ENCODE results near the gene RASGRP1.

Gene RASGRP1

GRCh38 chr15:38474155-38474757 is 90.4 kb downstream of the RASGRP1 start:
- no peak overlapping the region for H3K9ac ChIP-seq (ENCODE audit: low read length)
- H3K4me1 ChIP-seq (ENCODE audit: control insufficient read depth, low read depth, low read length), result no peaks in the 10 kb centered on the region
- no peak overlapping the region for H3K27ac ChIP-seq (ENCODE audit: low read length)
- H3K9me3 ChIP-seq (ENCODE audit: control insufficient read depth, low read depth, low read length), result no peaks in the 10 kb centered on the region
- peaks cover 54% of the 10 kb centered on the region for H3K36me3 ChIP-seq (ENCODE audit: control insufficient read depth, low read depth, low read length)
- H3K27me3 ChIP-seq (ENCODE audit: control insufficient read depth, insufficient read depth, low read length), result no peaks in the 10 kb centered on the region
- no peak overlapping the region for H3K4me3 ChIP-seq (ENCODE audit: low read length)

- H3K4me1 ChIP-seq (ENCODE audit: control insufficient read depth, low read depth, low read length), result no peaks in the 10 kb centered on the region
- no peaks in the 10 kb centered on the region for H3K9me3 ChIP-seq (ENCODE audit: control insufficient read depth, low read depth, low read length)
- H3K36me3 ChIP-seq (ENCODE audit: control insufficient read depth, low read depth, low read length), result peaks cover 49% of the 10 kb centered on the region
- H3K27me3 ChIP-seq (ENCODE audit: control insufficient read depth, insufficient read depth, low read length), result no peaks in the 10 kb centered on the region
- no peak overlapping the region for H3K9ac ChIP-seq (ENCODE audit: low read length)
- no peak overlapping the region for H3K4me3 ChIP-seq (ENCODE audit: low read length)
- H3K27ac ChIP-seq (ENCODE audit: low read length), result no peak overlapping the region
Measured at GRCh38 chr15:38471974-38472373, 92.6 kb downstream of the RASGRP1 start.

- Histone ChIP-seq H3K27me3 (ENCODE audit: control insufficient read depth, insufficient read depth, low read length) (no peaks in the 10 kb centered on the region), H3K9ac (ENCODE audit: low read length) (no peak overlapping the region), H3K4me3 (ENCODE audit: low read length) (no peak overlapping the region), H3K36me3 (ENCODE audit: control insufficient read depth, low read depth, low read length) (peaks cover 41% of the 10 kb centered on the region), H3K9me3 (ENCODE audit: control insufficient read depth, low read depth, low read length) (no peaks in the 10 kb centered on the region), H3K27ac (ENCODE audit: low read length) (no peak overlapping the region), H3K4me1 (ENCODE audit: control insufficient read depth, low read depth, low read length) (no peaks in the 10 kb centered on the region)
Measured at GRCh38 chr15:38470816-38471215, 93.8 kb downstream of the RASGRP1 start.

GRCh38 chr15:38464675-38465074 is 99.9 kb downstream of the RASGRP1 start:
- H3K4me3 ChIP-seq (ENCODE audit: low read length), result no peak overlapping the region
- peaks cover 5% of the 10 kb centered on the region for H3K36me3 ChIP-seq (ENCODE audit: control insufficient read depth, low read depth, low read length)
- H3K27ac ChIP-seq (ENCODE audit: low read length), result no peak overlapping the region
- H3K27me3 ChIP-seq (ENCODE audit: control insufficient read depth, insufficient read depth, low read length), result no peaks in the 10 kb centered on the region
- no peak overlapping the region for H3K9ac ChIP-seq (ENCODE audit: low read length)
- H3K4me1 ChIP-seq (ENCODE audit: control insufficient read depth, low read depth, low read length), result no peaks in the 10 kb centered on the region
- H3K9me3 ChIP-seq (ENCODE audit: control insufficient read depth, low read depth, low read length), result no peaks in the 10 kb centered on the region

GRCh38 chr15:38463893-38464292 is 100.7 kb downstream of the RASGRP1 start:
- H3K9me3 ChIP-seq (ENCODE audit: control insufficient read depth, low read depth, low read length), result no peaks in the 10 kb centered on the region
- H3K9ac ChIP-seq (ENCODE audit: low read length), result no peak overlapping the region
- H3K27ac ChIP-seq (ENCODE audit: low read length), result no peak overlapping the region
- H3K4me3 ChIP-seq (ENCODE audit: low read length), result no peak overlapping the region
- no peaks in the 10 kb centered on the region for H3K4me1 ChIP-seq (ENCODE audit: control insufficient read depth, low read depth, low read length)
- peaks cover 5% of the 10 kb centered on the region for H3K36me3 ChIP-seq (ENCODE audit: control insufficient read depth, low read depth, low read length)
- no peaks in the 10 kb centered on the region for H3K27me3 ChIP-seq (ENCODE audit: control insufficient read depth, insufficient read depth, low read length)

GRCh38 chr15:38461066-38461833 is 103.4 kb downstream of the RASGRP1 start:
- no peaks in the 10 kb centered on the region for H3K27me3 ChIP-seq (ENCODE audit: control insufficient read depth, insufficient read depth, low read length)
- no peak overlapping the region for H3K27ac ChIP-seq (ENCODE audit: low read length)
- H3K4me3 ChIP-seq (ENCODE audit: low read length), result no peak overlapping the region
- H3K9ac ChIP-seq (ENCODE audit: low read length), result no peak overlapping the region
- H3K9me3 ChIP-seq (ENCODE audit: control insufficient read depth, low read depth, low read length), result no peaks in the 10 kb centered on the region
- no peaks in the 10 kb centered on the region for H3K36me3 ChIP-seq (ENCODE audit: control insufficient read depth, low read depth, low read length)
- no peaks in the 10 kb centered on the region for H3K4me1 ChIP-seq (ENCODE audit: control insufficient read depth, low read depth, low read length)

- Histone ChIP-seq H3K36me3 (ENCODE audit: control insufficient read depth, low read depth, low read length) (no peaks in the 10 kb centered on the region), H3K9me3 (ENCODE audit: control insufficient read depth, low read depth, low read length) (no peaks in the 10 kb centered on the region), H3K4me3 (ENCODE audit: low read length) (no peak overlapping the region), H3K4me1 (ENCODE audit: control insufficient read depth, low read depth, low read length) (no peaks in the 10 kb centered on the region), H3K27me3 (ENCODE audit: control insufficient read depth, insufficient read depth, low read length) (no peaks in the 10 kb centered on the region), H3K27ac (ENCODE audit: low read length) (no peak overlapping the region), H3K9ac (ENCODE audit: low read length) (no peak overlapping the region)
Measured at GRCh38 chr15:38460543-38460942, 104.1 kb downstream of the RASGRP1 start.

- Histone ChIP-seq H3K27me3 (ENCODE audit: control insufficient read depth, insufficient read depth, low read length) (no peaks in the 10 kb centered on the region), H3K27ac (ENCODE audit: low read length) (no peak overlapping the region), H3K9me3 (ENCODE audit: control insufficient read depth, low read depth, low read length) (no peaks in the 10 kb centered on the region), H3K9ac (ENCODE audit: low read length) (no peak overlapping the region), H3K4me1 (ENCODE audit: control insufficient read depth, low read depth, low read length) (no peaks in the 10 kb centered on the region), H3K4me3 (ENCODE audit: low read length) (no peak overlapping the region), H3K36me3 (ENCODE audit: control insufficient read depth, low read depth, low read length) (no peaks in the 10 kb centered on the region)
Measured at GRCh38 chr15:38459480-38459879, 105.1 kb downstream of the RASGRP1 start.

- H3K4me1 ChIP-seq (ENCODE audit: control insufficient read depth, low read depth, low read length), result no peaks in the 10 kb centered on the region
- no peaks in the 10 kb centered on the region for H3K9me3 ChIP-seq (ENCODE audit: control insufficient read depth, low read depth, low read length)
- no peaks in the 10 kb centered on the region for H3K36me3 ChIP-seq (ENCODE audit: control insufficient read depth, low read depth, low read length)
- H3K27me3 ChIP-seq (ENCODE audit: control insufficient read depth, insufficient read depth, low read length), result no peaks in the 10 kb centered on the region
- no peak overlapping the region for H3K9ac ChIP-seq (ENCODE audit: low read length)
- H3K27ac ChIP-seq (ENCODE audit: low read length), result no peak overlapping the region
- no peak overlapping the region for H3K4me3 ChIP-seq (ENCODE audit: low read length)
Measured at GRCh38 chr15:38458646-38459045, 106.0 kb downstream of the RASGRP1 start.

- Histone ChIP-seq H3K27me3 (ENCODE audit: control insufficient read depth, insufficient read depth, low read length) (no peaks in the 10 kb centered on the region), H3K27ac (ENCODE audit: low read length) (no peak overlapping the region), H3K36me3 (ENCODE audit: control insufficient read depth, low read depth, low read length) (no peaks in the 10 kb centered on the region), H3K9ac (ENCODE audit: low read length) (peak overlapping the region; percentile 98), H3K4me3 (ENCODE audit: low read length) (peak overlapping the region; percentile 96), H3K9me3 (ENCODE audit: control insufficient read depth, low read depth, low read length) (no peaks in the 10 kb centered on the region), H3K4me1 (ENCODE audit: control insufficient read depth, low read depth, low read length) (peaks cover 3% of the 10 kb centered on the region)
Measured at GRCh38 chr15:38455092-38455491, 109.5 kb downstream of the RASGRP1 start.

- H3K9me3 ChIP-seq (ENCODE audit: control insufficient read depth, low read depth, low read length), result no peaks in the 10 kb centered on the region
- no peaks in the 10 kb centered on the region for H3K36me3 ChIP-seq (ENCODE audit: control insufficient read depth, low read depth, low read length)
- peak overlapping the region; percentile 96 for H3K4me3 ChIP-seq (ENCODE audit: low read length)
- H3K9ac ChIP-seq (ENCODE audit: low read length), result peak overlapping the region; percentile 98
- H3K4me1 ChIP-seq (ENCODE audit: control insufficient read depth, low read depth, low read length), result peaks cover 3% of the 10 kb centered on the region
- H3K27ac ChIP-seq (ENCODE audit: low read length), result peak overlapping the region; percentile 93
- H3K27me3 ChIP-seq (ENCODE audit: control insufficient read depth, insufficient read depth, low read length), result no peaks in the 10 kb centered on the region
Measured at GRCh38 chr15:38454696-38455090, 109.9 kb downstream of the RASGRP1 start.

Data from iPS-18a (cell line).